HEK293T (cell line): ENCODE results near the gene CHRNB4.

Experiments
- BHLHE40 ChIP-seq: fragments of 450-650 bp; IDR thresholded peaks from 2 replicates; pipeline ENCODE4 v1.6.1; 2016; ENCODE audit warnings: mild to moderate bottlenecking, moderate library complexity, borderline replicate concordance
- ELF4 ChIP-seq: fragments of 450-650 bp; IDR thresholded peaks from 2 replicates; pipeline ENCODE4 v1.6.1; 2017; ENCODE audit warnings: antibody characterized with exemption
- FOXA1 ChIP-seq: fragments of 450-650 bp; IDR thresholded peaks from 2 replicates; pipeline ENCODE4 v1.6.1; 2016; ENCODE audit warnings: mild to moderate bottlenecking
- FOXK2 ChIP-seq: fragments of 450-650 bp; IDR thresholded peaks from 2 replicates; pipeline ENCODE4 v1.6.1; 2016; ENCODE audit warnings: mild to moderate bottlenecking
- FOXM1 ChIP-seq: fragments of 450-650 bp; IDR thresholded peaks from 2 replicates; pipeline ENCODE4 v1.6.1; 2017; ENCODE audit warnings: mild to moderate bottlenecking, borderline replicate concordance
- L3MBTL2 ChIP-seq: fragments of 450-650 bp; conservative IDR thresholded peaks from 2 replicates; pipeline ENCODE4 v1.6.1; 2016; ENCODE audit warnings: mild to moderate bottlenecking
- NFRKB ChIP-seq: fragments of 450-650 bp; IDR thresholded peaks from 2 replicates; pipeline ENCODE4 v1.6.1; 2016; ENCODE audit warnings: mild to moderate bottlenecking, moderate library complexity
- PKNOX1 ChIP-seq: fragments of 450-650 bp; IDR thresholded peaks from 2 replicates; pipeline ENCODE4 v1.6.1; 2016
- SP1 ChIP-seq: fragments of 450-650 bp; IDR thresholded peaks from 2 replicates; pipeline ENCODE4 v1.6.1; 2017
- SUZ12 ChIP-seq: fragments of 450-650 bp; IDR thresholded peaks from 2 replicates; pipeline ENCODE4 v1.6.1; 2016; ENCODE audit warnings: mild to moderate bottlenecking

- TF ChIP-seq PKNOX1 = no peak
- no peak for TF ChIP-seq ELF4
- no peak for TF ChIP-seq NFRKB
- TF ChIP-seq BHLHE40 = no peak
- no peak for TF ChIP-seq FOXM1
- no peak for TF ChIP-seq L3MBTL2
- TF ChIP-seq SP1 = no peak
- TF ChIP-seq FOXK2 = no peak
- TF ChIP-seq FOXA1 = no peak
- no peak for TF ChIP-seq SUZ12
Measured at GRCh38 chr15:78629031-78629715, 11.8 kb downstream of the CHRNB4 start.
